Right lobe of liver (tissue), 4 donors: Measurements from ENCODE around the gene TGM2.

ENCODE experiments used
- POLR2A ChIP-seq: fragments of 450-650 bp; IDR thresholded peaks from one replicate; pipeline ENCODE4 v1.6.1; 2017; ENCODE audit warnings: antibody characterized with exemption, mild to moderate bottlenecking
- TF ChIP-seq, protein P1 (sequence below), 4 donors: fragments of 200-600 bp in 3 of 4; fragments of 450-650 bp in 1 of 4; IDR thresholded peaks; one replicate each; pipeline versions ENCODE4 v1.5.1 to v1.8.0; 2016 to 2022; ENCODE audit warnings: antibody characterized with exemption in 4 of 4, mild to moderate bottlenecking in 2 of 4
- donor health status: DM: no; HTN: no; CAD: no.
- donor health status: DM: no; HTN: no; CAD: no.
- donor health status: DM: no; HTN: yes; CAD: no.

GRCh38 chr20:38201356-38201755 is 36.3 kb upstream of the TGM2 start:
- TF ChIP-seq, protein P1, sequence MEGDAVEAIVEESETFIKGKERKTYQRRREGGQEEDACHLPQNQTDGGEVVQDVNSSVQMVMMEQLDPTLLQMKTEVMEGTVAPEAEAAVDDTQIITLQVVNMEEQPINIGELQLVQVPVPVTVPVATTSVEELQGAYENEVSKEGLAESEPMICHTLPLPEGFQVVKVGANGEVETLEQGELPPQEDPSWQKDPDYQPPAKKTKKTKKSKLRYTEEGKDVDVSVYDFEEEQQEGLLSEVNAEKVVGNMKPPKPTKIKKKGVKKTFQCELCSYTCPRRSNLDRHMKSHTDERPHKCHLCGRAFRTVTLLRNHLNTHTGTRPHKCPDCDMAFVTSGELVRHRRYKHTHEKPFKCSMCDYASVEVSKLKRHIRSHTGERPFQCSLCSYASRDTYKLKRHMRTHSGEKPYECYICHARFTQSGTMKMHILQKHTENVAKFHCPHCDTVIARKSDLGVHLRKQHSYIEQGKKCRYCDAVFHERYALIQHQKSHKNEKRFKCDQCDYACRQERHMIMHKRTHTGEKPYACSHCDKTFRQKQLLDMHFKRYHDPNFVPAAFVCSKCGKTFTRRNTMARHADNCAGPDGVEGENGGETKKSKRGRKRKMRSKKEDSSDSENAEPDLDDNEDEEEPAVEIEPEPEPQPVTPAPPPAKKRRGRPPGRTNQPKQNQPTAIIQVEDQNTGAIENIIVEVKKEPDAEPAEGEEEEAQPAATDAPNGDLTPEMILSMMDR (IDR thresholded peaks at IDR 0.05): no peak
- no peak for TF ChIP-seq POLR2A
